ENCODE results near the gene CDIP1.
A peak's percentile ranks its signal among the peaks of the same experiment; 100 is the strongest.
"Not testable (repeated sequence)": the region's sequence is repeated elsewhere in the genome, so short reads cannot be mapped to it uniquely, and the experiment has no call there.

The CDIP1 gene

GRCh38 chr16:4538350-4539235 is at the start of gene CDIP1:
Gene CDIP1, minus strand, starts transcription at chr16:4538773. Its CDS starts 24,643 bp downstream, at chr16:4514130.
- DNase-seq, result peak; percentile 94

- no peak for DNase-seq
Observed at GRCh38 chr16:4586291-4586690, 47.7 kb upstream of the CDIP1 start.

- DNase-seq, result no peak
Observed at GRCh38 chr16:4583906-4584305, 45.3 kb upstream of the CDIP1 start.

GRCh38 chr16:4580250-4580649 is 41.7 kb upstream of the CDIP1 start:
- DNase-seq, result no peak

- DNase-seq, result no peak
Observed at GRCh38 chr16:4578961-4579530, 40.5 kb upstream of the CDIP1 start.

DNA sequence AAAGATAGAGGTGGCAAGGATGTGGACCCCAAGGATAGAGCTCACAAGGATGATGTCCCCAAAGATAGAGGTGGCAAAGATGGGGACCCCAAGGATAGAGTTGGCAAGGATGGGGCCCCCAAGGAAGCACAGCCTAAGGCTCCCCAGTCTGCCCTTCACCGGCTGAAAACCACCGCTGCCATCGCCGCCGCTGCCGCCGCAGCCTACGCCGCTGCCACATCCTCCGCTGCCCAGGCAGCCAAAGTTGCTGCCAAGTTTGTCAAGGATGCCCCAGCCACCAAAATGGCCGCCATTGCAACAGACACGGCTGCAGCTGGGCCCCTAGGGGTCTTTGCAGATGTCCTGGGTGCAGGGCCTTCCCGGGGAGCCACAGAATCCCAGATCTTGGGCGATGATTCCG is 37.4 kb upstream of the CDIP1 start:
- DNase-seq, result no peak

DNA sequence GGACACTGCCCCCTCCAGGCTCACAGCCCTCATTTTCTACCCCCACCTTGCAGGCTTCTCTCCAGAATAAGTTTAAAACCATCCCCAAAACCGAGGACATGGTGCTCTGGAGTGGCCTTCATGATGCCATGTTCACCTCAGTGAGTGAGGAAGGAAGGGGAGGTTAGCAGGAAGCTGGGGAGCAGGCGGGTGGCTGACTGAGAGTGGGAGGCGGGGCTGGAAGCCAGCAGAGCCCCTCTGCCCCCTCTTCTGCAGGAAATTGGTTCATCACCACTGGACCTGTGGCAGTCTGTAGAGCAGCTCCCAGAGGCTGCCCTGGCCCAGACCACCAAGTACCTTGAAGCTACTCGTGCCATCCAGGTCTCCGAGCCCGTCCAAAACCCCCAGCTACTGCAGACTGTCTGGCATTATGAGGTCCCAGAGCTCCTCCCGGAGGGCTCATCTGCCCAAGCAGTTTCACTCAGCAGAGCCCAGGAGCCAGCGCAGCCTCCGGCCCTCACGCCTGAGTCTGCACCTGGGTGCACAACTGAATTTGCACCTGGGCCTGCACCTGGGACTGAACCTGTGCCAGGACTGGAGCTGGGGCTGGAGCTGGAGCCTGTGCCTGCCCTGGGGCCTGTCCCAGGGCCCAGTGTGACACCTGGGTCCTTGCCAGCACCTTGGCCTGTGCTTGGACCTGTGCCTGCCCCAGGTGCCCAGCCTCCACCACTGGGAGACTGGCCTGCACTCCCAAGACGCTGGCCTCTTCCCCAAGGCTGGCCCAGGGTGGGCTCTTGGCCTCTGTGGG is 36.5 kb upstream of the CDIP1 start:
- DNase-seq, result no peak

GRCh38 chr16:4573926-4574325 is 35.4 kb upstream of the CDIP1 start:
- DNase-seq, result not testable (repeated sequence)

- DNase-seq, result no peak
Observed at GRCh38 chr16:4572715-4573114, 34.1 kb upstream of the CDIP1 start.

DNA sequence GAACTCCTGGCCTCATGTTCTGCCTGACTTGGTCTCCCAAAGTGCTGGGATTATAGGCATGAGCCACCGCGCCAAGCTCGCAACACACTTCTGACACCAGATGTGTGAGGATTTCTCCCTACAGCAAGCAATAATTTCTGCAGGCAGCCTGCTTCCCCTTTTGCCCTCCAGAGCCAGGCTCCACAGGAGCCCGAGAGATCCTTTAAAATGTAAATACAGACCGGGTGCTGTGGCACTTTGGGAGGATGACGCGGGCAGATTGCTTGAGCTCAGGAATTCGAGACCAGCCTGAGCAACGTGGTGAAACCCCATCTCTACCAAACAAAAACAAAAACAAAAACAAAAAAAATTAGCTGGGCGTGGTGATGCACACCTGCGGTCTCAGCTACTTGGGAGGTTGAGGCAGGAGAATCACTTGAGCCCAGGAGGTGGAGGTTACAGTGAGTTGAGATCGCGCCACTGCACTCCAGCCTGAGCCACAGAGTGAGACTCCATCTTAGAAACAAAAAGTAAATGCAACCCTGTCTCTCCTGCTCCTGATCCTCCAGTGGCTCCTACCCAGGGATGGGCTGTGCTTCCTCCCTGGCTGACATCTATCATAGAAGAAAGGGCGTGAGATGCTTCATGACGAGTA is 32.2 kb upstream of the CDIP1 start:
- DNase-seq, result no peak

- DNase-seq, result no peak
Observed at GRCh38 chr16:4570086-4570485, 31.5 kb upstream of the CDIP1 start.

DNA sequence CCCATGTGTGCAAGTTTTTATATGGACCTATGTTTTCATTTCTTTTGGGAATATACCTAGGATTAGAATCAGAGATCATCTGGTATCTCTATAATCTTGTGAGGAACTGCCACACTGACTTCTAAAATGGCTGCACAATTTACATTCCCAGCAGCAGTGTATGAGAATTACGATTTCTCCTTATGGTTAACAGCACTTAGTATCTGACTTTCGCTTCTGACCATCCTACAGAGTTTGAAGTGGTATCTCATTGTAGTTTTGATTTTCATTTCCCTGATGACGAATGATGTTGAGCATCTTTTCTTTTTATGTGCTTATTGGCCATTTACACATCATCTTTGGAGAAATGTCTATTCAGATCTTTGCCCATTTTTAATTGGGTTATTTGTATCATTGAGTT is 27.6 kb upstream of the CDIP1 start:
- DNase-seq, result no peak

DNA sequence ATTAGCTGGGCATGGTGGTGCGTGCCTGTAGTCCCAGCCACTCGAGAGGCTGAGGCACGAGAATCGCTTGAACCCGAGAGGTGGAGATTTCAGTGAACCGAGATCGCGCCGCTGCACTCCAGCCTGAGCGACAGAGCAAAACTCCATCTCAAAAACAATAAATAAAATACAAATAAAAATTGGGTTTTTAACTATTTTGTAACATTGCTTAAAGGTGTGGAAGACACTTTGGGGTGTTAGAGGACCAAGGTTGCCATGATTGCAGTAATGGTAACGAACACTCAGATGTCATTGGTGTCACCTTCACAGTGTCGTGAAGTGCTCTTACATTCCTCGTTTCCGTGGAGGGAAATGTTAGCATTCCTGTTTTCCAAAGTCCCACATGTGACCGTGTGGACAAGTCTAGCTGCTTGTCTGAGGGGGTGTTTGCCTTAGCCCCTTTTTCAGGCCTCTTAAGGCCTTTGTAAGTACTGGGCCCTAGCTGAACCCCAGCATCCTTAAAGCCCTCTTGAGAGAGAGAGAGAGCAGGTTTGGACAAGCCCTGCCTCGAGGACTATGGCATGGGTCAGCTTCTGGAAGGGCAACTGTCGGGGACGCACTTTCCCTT is 26.2 kb upstream of the CDIP1 start:
- DNase-seq, result no peak

- DNase-seq, result no peak
Observed at GRCh38 chr16:4561596-4561995, 23.0 kb upstream of the CDIP1 start.

DNA sequence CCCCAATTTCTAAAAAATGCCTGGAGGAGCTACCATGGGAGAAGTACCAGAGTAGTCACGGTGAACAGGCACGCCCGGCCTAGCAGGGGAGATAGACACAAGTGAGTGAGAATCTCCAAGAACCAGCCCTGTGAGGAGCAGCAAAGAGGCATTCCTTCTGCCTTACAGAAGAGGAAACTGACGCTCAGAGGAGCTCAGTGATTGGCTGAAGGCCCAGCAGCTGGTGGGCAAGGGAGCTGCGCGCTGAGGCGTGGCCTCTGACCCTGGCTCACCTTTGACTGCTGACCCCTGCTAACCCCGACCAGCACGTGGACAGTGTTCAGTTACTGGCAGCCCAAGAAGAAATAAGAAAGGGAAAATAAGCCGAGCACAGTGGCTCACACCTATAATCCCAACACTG is 19.4 kb upstream of the CDIP1 start:
- no peak for DNase-seq

DNA sequence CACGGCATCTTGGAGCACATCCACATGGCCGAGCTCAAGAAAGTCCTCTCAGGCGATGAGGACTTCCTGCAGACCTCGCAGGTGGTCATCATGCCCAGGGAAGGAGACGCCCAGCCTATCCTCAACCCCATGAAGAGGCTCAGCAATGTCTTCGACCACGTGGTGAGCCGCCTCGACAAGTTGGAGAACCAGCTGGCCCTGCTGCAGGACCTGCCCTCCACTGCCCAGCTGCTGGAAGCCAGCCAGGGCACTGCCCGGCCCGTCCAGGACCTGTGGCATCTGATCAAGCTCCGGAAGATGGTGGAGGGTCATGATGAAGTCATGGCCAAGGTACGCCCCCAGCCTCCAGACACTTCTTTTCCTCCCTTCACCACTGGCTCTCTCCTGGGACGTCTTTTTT is 18.0 kb upstream of the CDIP1 start:
- DNase-seq, result no peak

DNA sequence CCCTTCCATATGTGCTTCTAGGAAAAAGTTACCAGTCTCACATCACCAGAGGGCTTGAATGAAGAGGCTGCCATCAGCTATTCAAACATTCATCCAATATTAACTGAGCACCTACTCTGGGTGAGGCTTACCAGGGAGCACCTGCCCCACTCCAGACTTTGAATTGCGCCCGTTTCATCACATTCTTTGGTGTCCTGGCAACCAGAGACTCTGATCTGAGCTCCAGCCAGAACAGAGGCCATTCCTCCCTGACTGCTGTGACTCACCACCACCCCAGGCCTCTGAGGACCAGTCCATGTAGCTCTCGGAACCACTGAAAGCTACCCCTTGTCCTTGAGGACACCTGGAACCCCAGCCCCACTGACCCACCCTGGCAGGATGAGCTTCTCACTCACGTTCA is 17.5 kb upstream of the CDIP1 start, which contains the start of gene C16orf96:
TSS of gene C16orf96 (plus strand) at position 229 of the 400 bp plus-strand sequence. CDS start at position 379, 150 bp downstream.
- no peak for DNase-seq

DNA sequence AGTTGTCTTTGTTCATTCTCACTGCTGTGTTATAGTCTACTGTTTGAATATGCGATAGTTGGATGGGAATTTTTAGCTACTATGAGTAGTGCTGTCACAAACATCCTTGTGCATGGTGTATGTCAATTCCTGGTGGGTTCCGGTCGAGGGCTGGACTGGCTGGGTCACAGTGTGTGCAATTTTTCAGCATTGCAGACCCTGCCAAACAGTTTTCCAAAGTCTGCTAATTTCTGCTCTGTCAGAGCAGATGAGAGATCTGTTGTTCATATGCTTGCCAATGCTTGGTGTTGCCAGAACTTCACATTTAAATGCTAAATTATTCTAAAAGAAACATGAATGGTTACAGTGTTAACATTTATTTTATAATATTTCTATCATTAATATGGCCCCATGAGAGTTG is 14.0 kb upstream of the CDIP1 start:
- DNase-seq, result no peak

DNA sequence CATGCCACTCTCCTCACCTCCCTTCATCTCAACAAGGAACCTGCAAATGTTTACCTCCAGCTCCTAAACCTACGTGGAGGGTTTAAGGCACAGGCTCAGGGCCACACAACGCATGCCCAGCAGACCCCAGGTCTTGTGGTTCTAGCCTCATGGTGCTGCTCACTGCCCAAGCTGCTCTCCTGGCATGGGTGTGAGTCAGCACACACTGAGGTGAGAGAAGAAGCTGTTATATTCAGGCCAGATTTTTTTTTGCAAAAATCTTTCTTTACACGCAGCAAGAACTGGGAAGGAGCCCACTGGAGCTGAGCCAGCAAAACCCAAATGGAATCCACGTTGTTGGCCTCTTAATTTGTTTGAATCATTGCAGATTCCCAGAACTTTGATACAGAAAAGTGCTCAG is 12.0 kb upstream of the CDIP1 start:
- no peak for DNase-seq

- no peak for DNase-seq
Observed at GRCh38 chr16:4548124-4548523, 9.6 kb upstream of the CDIP1 start.

DNA sequence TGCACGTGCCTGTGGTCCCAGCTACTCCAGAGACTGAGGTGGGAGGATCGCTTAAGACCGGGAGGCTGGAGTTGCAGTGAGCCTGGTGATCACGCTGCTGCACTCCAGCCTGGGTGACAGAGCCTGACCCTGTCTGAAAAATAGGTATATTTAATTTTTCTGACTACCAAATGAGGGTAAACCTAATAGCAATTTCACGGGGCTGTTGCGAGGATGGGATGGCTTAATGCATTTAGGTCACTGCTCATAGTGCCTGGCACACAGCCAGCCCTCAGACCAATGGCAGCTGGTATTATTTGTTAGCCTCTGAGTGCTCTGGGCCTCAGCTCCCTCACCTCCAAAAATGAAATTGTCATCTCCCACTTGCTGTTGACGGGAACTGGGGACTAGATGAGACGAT is 5.9 kb upstream of the CDIP1 start:
- DNase-seq, result no peak

DNA sequence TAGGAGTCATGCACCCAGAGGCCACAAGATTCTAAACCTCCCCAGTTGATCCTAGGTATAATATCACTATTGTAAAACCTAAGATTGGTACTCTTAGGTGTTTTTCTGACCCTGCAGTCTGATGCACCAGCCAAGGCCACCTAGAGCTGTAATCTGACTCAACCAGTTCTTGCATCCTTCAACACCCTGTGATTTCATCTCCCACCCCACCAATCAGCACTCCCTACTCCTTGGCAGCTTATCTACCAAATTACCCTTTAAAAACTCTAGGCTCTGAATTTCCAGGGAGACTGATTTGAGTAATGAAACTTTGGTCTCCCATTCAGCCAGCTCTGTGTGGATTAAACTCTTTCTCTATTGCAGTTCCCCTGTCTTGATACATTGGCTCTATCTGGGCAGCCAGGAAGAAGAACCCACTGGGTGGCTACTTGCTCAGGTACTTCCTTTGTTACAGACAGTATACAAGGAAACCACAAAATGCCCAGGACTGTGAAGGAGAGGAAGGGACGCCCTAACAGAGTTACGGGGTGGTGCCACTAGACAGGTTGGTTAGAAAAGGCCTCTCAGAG is 1.2 kb upstream of the CDIP1 start:
- DNase-seq, result no peak
